Coronary artery (tissue), 2 donors: ENCODE measurements around the gene CMKLR1.

Source experiments
- DNase-seq: peaks from one replicate; pipeline ENCODE4 v3.0.0-alpha.2; 2017; ENCODE audit warnings: low spot score
- H3K27ac ChIP-seq, 2 donors: fragments of 200-600 bp; sonication (generic); one replicate each; pipeline ENCODE4 v1.5.1; 2016 to 2019
- H3K4me3 ChIP-seq: fragments of 200-600 bp; sonication (generic); 2 replicates; pipeline ENCODE4 v1.5.1; 2016; ENCODE audit warnings: mild to moderate bottlenecking, moderate library complexity
- TF ChIP-seq, protein P1 (sequence below): fragments of 200-600 bp; sonication (generic); IDR thresholded peaks from one replicate; pipeline ENCODE4 v1.5.1; 2019; ENCODE audit warnings: antibody characterized with exemption

The CMKLR1 gene

DNA sequence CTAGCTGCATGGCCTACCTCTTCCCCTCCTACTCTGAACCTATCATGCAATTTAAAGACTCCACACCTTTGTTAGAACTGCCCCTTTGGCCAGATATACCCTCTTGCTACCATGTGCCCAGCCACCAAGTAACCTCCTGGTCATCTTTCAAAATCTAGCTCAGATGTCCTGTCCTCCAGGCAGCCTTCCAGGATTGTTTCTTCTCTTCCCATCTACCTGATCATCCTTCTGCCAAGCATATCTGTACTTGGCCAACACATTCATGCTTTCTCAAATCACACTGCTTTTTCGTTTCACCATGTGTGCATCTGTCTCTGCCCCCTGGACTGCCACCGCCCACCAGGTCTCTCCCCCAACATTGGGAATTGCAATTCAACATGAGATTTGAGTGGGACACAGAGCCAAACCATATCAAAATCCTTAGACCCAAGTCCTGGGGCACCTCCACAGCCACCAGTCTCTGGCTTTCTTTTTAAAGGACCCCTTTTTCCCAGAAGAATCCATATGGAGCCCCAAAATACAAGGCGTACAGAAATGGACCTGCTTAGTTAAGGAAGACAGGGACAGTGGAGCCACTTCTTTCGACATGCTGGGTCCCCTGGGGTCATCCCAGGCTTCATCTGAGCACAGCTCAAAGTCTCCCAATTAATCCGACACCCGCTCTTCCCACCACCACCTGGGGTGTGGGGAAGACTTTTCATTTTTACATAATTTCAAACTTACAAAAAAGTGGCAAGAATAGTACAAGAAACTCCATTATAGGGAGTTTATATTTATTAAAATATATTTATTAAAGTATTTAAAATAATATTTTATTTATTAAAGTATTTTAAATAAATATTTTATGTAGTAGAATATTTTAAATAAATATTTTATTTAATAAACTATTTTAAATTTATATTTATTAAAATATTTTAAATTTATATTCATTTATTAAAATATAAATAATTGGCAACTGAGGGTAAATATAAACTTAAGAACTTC lies 7.9 kb upstream of the CMKLR1 start:
- H3K27ac ChIP-seq, result no peak overlapping the region
- TF ChIP-seq, protein P1, sequence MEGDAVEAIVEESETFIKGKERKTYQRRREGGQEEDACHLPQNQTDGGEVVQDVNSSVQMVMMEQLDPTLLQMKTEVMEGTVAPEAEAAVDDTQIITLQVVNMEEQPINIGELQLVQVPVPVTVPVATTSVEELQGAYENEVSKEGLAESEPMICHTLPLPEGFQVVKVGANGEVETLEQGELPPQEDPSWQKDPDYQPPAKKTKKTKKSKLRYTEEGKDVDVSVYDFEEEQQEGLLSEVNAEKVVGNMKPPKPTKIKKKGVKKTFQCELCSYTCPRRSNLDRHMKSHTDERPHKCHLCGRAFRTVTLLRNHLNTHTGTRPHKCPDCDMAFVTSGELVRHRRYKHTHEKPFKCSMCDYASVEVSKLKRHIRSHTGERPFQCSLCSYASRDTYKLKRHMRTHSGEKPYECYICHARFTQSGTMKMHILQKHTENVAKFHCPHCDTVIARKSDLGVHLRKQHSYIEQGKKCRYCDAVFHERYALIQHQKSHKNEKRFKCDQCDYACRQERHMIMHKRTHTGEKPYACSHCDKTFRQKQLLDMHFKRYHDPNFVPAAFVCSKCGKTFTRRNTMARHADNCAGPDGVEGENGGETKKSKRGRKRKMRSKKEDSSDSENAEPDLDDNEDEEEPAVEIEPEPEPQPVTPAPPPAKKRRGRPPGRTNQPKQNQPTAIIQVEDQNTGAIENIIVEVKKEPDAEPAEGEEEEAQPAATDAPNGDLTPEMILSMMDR, result no peak
- no peak overlapping the region for H3K4me3 ChIP-seq
- no peak for DNase-seq

DNA sequence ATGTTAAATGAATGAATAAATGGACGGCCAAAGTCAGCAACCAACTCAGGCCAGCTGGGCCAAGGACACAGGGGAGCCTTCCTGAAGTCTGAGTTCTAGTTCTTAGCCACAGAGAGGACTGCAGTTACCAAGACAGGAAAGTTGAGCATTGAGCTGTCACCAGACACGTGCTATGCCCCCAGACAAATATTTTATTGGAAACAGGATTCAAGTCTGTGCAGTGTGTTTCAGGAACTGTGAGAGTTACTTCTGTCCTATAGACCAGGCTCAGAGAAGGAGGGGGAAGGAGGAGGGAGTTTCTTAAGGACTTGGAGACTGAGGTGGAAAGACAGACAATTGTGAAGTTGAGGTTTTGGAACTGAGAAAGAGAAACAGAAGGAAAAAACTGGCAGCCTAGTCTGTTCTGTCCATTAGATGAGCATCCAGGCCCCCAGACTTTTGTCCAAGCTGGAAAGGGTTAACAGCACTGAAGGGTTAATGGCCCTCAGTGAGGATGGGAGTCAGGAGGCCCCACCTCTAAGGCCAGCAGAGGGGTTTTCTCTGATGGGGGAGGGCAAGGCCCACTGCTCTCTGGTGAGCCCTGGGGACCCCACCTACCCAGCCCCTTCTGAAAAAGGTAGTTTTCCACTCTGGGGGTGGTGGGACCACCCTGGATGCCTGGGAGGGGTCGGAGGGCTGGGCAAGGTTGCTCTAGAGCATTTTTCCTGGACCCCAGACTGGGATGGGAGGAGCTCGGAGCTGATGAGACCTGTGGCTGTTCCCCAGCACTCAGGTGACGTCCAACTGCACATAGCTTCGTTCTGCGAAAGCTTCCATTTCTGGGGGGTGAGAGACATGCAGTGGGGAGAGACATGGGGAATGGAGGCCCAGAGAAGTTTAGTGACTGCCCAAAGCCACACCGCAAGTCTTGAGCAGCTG lies 6.9 kb upstream of the CMKLR1 start:
- TF ChIP-seq, protein P1, result no peak
- no peak for DNase-seq
- H3K27ac ChIP-seq, result no peak overlapping the region
- no peak overlapping the region for H3K4me3 ChIP-seq

DNA sequence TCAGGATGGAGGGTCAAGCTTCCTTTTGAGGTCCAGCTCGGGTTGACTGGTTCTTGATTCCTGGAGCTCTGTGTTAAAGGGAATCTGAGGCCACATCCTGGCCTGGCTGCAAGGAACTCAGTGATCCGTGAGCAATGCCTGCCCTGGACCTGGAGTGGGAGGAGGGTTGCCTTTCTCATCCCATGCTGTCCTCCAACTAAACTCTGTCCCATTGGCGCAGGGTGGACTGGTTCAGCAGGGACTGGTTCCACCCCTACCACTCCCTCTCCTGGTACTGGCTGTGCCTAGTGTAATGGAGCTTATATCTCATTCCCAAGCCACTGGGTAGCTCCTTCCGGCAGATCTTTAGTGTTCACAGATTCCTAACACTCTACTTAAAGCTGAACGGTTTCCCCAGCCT lies 3.9 kb upstream of the CMKLR1 start:
- Histone ChIP-seq H3K4me3 (no peak overlapping the region), H3K27ac (peak overlapping the region; percentile 90 to 96)
- no peak for DNase-seq
- TF ChIP-seq, protein P1, result no peak

DNA sequence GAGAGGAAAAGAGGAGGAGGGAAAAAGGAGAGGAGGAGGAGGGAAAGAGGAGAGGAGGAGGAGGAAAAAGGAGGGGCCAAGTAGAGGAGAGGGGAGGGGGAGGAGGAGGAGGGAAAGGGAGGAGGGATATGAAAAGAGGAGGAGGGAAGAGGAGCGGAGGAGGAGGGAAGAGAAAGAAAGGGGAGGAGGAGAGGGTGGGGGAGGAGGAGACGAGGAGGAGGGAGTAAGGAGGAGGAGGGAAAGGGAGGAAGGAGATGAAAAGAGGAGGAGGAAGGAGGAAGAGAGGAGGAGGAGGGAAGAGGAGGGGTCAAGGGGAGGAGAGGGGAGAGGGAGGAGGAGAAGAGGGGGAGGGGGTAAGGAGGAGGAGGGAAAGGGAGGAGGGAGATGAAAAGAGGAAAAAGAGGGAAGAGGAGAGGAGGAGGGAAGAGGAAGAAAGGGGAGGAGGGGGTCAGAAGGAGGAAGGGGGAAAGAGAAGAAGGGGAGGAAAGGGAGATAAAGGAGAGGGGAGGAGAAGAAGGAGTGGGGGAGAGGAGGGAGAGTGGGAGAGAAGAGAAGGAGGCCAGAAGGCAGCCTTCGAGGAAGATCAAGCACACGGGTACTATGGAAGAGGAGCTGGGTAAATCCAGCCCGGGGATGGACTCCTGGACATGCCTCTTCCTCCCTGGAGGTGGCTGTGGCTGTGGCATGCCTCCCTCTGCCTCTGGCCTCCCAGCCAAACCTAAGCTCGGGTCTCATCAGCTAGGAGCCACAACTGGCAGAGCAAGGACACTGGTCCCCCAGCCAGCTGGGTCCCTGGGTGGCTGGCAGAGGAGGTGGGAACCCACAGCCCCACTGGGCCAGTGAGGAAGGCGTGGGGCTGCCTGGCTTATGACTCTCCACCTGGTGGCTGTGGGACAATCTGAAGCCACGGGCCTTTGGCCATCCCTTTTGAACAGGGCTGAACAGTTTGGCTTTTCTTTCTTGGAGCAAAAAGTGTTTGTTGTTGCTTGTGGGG lies 3.0 kb upstream of the CMKLR1 start:
- no peak for DNase-seq
- TF ChIP-seq, protein P1, result no peak
- Histone ChIP-seq H3K4me3 (no peak overlapping the region), H3K27ac (peak overlapping the region; percentile 90 to 96)

DNA sequence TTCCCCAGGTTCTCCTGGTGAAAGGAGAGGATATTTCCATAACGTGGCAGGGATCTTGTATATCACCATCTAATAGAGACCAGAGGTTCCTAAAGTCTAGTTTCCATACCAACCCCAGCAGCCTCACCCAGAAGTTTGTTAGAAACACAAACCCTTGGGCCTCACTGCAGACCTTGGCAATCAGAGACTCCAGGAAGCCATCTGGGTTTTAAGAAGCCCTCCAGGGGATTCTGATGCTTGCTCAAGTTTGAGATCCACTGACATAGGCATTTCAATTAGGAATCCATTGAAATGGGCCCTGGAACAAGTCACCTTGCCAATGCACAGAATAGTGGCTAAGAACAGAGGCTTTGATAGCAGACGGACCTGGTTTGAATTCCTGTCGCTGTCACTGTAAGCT lies 2.2 kb upstream of the CMKLR1 start:
- H3K4me3 ChIP-seq, result no peak overlapping the region
- H3K27ac ChIP-seq, result peak overlapping the region; percentile 90 to 96
- DNase-seq, result no peak
- TF ChIP-seq, protein P1, result no peak

DNA sequence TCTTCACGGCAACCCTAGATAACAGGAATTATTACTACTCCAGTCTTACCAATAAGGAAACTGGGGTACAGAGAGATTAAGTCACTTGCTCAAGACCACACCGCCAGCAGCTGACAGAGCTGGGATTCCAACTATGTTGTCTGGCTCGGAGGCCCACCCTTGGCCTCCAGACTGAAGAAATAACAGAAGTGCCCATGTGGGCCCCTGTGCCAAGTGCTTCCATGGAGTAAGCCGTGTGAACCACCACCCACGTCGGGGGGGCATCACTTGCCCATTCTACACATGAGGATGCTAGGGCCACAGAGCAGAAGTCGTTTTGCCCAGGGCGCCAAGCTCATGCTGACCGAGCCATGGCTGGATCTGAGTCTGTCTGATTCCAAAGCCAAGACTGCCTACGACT lies 926 bp upstream of the CMKLR1 start:
- peak; percentile 89 for DNase-seq
- TF ChIP-seq, protein P1, result no peak
- Histone ChIP-seq H3K27ac (peak overlapping the region; percentile 90 to 96), H3K4me3 (peak overlapping the region; percentile 67)
